ENCODE measurements around the gene GALNT2.

Gene GALNT2

GRCh38 chr1:230248016-230248888, 181.2 kb downstream of the GALNT2 start:
- no peak for DNase-seq

GRCh38 chr1:230248889-230249270, 181.8 kb downstream of the GALNT2 start:
- DNase-seq: no peak

- no peak for DNase-seq
Observed at GRCh38 chr1:230249695-230250480, 182.8 kb downstream of the GALNT2 start.

- no peak for DNase-seq
Observed at GRCh38 chr1:230250666-230251065, 183.6 kb downstream of the GALNT2 start.

GRCh38 chr1:230251644-230252191, 184.7 kb downstream of the GALNT2 start:
- DNase-seq: no peak

GRCh38 chr1:230253150-230253549, 186.1 kb downstream of the GALNT2 start:
- DNase-seq: no peak

- DNase-seq: no peak
Observed at GRCh38 chr1:230254265-230254664, 187.2 kb downstream of the GALNT2 start.

- no peak for DNase-seq
Observed at GRCh38 chr1:230255116-230255515, 188.1 kb downstream of the GALNT2 start.

- DNase-seq: no peak
Observed at GRCh38 chr1:230255991-230256390, 189.0 kb downstream of the GALNT2 start.

- no peak for DNase-seq
Observed at GRCh38 chr1:230256896-230257295, 189.9 kb downstream of the GALNT2 start.

- DNase-seq: no peak
Observed at GRCh38 chr1:230259621-230260020, 192.6 kb downstream of the GALNT2 start.

GRCh38 chr1:230260831-230261230, 193.8 kb downstream of the GALNT2 start:
- DNase-seq: no peak

- DNase-seq: no peak
Observed at GRCh38 chr1:230261928-230262650, 195.1 kb downstream of the GALNT2 start.

- no peak for DNase-seq
Observed at GRCh38 chr1:230262867-230263567, 196.0 kb downstream of the GALNT2 start.

GRCh38 chr1:230263568-230264195, 196.6 kb downstream of the GALNT2 start:
- no peak for DNase-seq

- no peak for DNase-seq
Observed at GRCh38 chr1:230264342-230264741, 197.3 kb downstream of the GALNT2 start.

GRCh38 chr1:230265200-230266115, 198.4 kb downstream of the GALNT2 start:
- no peak for DNase-seq

GRCh38 chr1:230266456-230266855, 199.4 kb downstream of the GALNT2 start:
- no peak for DNase-seq

GRCh38 chr1:230267338-230268065, 200.5 kb downstream of the GALNT2 start:
- no peak for DNase-seq

Data from activated CD4-positive, alpha-beta T cell treated with anti-CD3 and anti-CD28 coated beads, Interleukin-2, Interleukin-6, amounts not matched to agents 100 ng/mL and 50 ng/mL, durations not matched to agents 16 hours and 8 hours (primary cell).